Measurements from ENCODE around the gene RGS16.

Gene RGS16

DNA sequence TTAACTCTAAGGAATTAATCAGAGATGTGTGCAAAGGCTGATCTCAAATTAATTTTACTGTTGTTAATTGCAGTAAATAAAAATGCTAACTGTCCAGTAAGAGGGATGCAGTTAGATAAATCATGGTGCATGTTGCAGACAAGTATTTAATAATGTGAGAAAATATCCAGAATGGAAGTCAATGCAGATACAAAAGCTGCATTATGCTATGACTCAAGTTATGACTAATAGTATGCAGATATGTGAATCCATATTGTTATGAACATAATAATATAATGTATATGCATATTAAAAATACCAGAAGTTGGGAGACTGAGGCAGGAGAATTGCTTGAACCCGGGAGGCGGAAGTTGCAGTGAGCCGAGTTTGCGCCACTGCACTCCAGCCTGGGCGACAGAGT lies 36.6 kb downstream of the RGS16 start:
- no peak for DNase-seq (ENCODE audit: insufficient read length, low spot score)
- FAIRE-seq: peak; percentile 69
- TF ChIP-seq, protein P1, sequence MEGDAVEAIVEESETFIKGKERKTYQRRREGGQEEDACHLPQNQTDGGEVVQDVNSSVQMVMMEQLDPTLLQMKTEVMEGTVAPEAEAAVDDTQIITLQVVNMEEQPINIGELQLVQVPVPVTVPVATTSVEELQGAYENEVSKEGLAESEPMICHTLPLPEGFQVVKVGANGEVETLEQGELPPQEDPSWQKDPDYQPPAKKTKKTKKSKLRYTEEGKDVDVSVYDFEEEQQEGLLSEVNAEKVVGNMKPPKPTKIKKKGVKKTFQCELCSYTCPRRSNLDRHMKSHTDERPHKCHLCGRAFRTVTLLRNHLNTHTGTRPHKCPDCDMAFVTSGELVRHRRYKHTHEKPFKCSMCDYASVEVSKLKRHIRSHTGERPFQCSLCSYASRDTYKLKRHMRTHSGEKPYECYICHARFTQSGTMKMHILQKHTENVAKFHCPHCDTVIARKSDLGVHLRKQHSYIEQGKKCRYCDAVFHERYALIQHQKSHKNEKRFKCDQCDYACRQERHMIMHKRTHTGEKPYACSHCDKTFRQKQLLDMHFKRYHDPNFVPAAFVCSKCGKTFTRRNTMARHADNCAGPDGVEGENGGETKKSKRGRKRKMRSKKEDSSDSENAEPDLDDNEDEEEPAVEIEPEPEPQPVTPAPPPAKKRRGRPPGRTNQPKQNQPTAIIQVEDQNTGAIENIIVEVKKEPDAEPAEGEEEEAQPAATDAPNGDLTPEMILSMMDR (IDR thresholded peaks at IDR 0.05; ENCODE audit: insufficient read depth, missing control alignments): no peak

- FAIRE-seq: peak; percentile 72
- TF ChIP-seq, protein P1 (IDR thresholded peaks at IDR 0.05; ENCODE audit: insufficient read depth, missing control alignments): no peak
- DNase-seq (ENCODE audit: insufficient read length, low spot score): no peak
Observed at GRCh38 chr1:182565537-182565936, 38.7 kb downstream of the RGS16 start.

GRCh38 chr1:182564406-182565004 lies 39.7 kb downstream of the RGS16 start:
- TF ChIP-seq, protein P1 (IDR thresholded peaks at IDR 0.05; ENCODE audit: insufficient read depth, missing control alignments): no peak
- FAIRE-seq: no peak
- no peak for DNase-seq (ENCODE audit: insufficient read length, low spot score)

DNA sequence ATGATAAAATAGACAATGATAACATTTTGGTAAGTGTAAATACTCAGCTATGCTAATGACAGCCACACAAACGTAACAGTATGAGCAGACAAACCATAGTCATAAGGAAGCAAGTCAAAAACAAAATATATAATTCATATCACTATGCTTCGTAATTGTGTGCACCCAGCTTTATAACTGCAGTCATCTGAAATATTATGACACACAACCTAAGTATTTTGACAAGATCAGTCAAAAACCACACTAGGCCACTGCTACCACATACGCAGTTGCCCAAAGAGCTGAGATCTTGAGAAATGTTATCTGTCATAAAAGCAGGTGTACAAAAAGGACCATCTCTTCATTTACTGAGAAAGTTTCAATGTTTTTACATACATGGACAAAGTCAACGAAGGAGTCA lies 41.1 kb downstream of the RGS16 start:
- TF ChIP-seq, protein P1 (IDR thresholded peaks at IDR 0.05; ENCODE audit: insufficient read depth, missing control alignments): no peak
- no peak for FAIRE-seq
- DNase-seq (ENCODE audit: insufficient read length, low spot score): no peak

- TF ChIP-seq, protein P1 (IDR thresholded peaks at IDR 0.05; ENCODE audit: insufficient read depth, missing control alignments): no peak
- no peak for DNase-seq (ENCODE audit: insufficient read length, low spot score)
- FAIRE-seq: peak; percentile 6
Observed at GRCh38 chr1:182561456-182561855, 42.7 kb downstream of the RGS16 start.

GRCh38 chr1:182560392-182560984 lies 43.7 kb downstream of the RGS16 start:
- FAIRE-seq (no peak), DNase-seq (ENCODE audit: insufficient read length, low spot score) (no peak)
- TF ChIP-seq, protein P1 (IDR thresholded peaks at IDR 0.05; ENCODE audit: insufficient read depth, missing control alignments): no peak

DNA sequence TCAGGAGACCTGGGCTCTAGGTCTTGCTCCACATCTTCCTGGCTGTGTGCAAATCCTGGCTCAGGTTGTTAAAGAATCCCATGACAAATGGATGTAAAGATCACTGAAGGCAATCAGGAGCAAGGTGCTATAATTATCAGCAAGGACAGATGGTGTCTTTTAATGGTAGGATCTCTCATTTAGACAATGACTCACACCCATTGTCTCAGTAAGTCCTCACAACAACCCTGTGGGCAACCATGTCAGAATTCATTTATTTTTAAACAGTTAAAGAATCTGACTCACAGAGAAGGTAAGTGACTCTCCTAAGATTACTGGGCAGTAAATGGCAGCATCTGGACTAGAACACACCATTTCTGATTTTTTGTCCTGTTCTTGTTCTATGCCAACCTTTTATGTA lies 47.9 kb downstream of the RGS16 start:
- TF ChIP-seq, protein P1 (IDR thresholded peaks at IDR 0.05; ENCODE audit: insufficient read depth, missing control alignments): no peak
- DNase-seq (ENCODE audit: insufficient read length, low spot score): no peak
- FAIRE-seq: no peak
